DLD1 (cell line): ENCODE measurements around the gene ZNF385B.

Source experiments
- in situ Hi-C: cut with HindIII; loops from 2 replicates; pipeline ENCODE4 v1.10.0; 2017; ENCODE audit warnings: low sequenced_read_pairs

ZNF385B gene

GRCh38 chr2:179856205-179856604 lies 5.2 kb downstream of the ZNF385B start:
- in situ Hi-C loops, result no loop called here

DNA sequence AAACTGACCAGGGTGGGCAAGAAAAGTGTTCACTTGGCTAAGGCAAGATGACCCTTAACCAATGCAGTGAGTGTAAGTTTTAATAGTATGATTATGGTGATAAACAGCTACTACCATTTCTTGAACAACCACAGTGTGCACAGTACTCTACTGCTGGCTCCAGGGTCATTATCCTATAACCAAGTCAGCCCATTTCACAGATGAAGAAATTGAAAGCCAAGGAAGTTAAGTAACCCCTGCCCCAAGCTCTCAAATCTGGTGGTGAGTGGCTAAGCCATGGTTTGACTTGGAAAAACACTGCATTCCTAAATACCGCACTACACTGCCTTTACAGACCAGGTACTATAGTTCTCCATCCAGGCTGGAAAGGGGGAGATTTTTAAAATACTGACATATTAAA lies 5.7 kb downstream of the ZNF385B start:
- in situ Hi-C loops, result no loop called here

DNA sequence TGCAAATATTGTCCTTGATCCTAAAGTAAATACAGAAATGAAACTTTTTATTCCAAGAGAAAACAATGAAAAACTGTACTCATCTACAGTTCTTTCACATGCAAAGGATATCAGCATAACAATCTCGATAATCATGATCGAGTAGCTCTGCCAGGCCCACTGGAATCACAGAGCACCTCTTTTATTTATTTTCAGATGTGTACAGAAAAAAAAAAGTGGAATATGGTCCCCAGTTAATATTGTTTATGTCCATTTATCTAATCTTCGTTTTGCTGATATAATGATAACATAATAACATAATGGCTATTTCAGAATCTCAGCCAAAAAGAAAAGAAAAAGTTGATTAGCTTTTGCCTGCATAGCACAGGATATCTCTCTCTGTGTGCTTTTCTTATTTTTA lies 6.5 kb downstream of the ZNF385B start:
- in situ Hi-C loops, result no loop called here

DNA sequence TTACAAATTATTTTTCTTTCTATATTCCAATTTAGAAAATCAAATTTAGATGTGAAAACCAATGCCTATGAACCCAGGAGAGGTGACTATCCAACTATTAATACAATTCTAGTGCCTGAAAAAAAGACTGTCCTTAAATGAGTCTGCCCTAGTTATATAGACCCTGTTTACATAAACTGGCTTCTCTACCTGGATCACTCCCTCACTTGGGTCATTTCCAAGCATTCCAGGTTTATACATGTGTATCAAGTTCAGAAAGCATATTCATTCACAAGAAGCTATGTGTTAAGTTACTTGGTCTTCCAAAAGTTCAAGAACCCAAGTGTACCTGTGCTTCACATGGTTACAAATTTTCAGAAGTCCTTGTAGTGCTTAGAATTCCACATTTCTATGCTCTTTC lies 8.3 kb downstream of the ZNF385B start:
- in situ Hi-C loops, result no loop called here

DNA sequence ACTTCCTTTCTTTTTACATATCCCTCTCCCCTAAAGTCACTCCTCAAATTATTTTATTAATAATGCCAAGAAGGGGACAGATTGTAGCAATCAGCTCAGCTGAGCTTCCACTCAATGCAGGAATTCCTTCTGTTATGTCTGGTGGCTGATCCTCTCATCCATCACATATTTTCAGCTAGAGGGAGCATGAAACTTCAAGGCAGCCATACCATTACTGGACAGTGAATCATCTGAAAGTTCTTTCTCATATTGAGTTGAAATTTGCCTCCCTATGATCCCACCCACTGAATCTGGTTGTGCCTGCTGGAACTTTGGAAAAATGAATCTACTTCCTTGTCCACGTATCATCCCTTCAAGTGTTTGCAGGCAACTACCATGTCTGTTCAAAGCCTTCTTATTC lies 11.2 kb downstream of the ZNF385B start:
- in situ Hi-C loops, result no loop called here

- in situ Hi-C loops, result no loop called here
Measured at GRCh38 chr2:179849719-179850118, 11.7 kb downstream of the ZNF385B start.

GRCh38 chr2:179843541-179843940 lies 17.9 kb downstream of the ZNF385B start:
- in situ Hi-C loops, result no loop called here

- in situ Hi-C loops, result no loop called here
Measured at GRCh38 chr2:179842498-179843153, 18.8 kb downstream of the ZNF385B start.

- in situ Hi-C loops, result no loop called here
Measured at GRCh38 chr2:179840840-179841239, 20.6 kb downstream of the ZNF385B start.

GRCh38 chr2:179837408-179837807 lies 24.0 kb downstream of the ZNF385B start:
- in situ Hi-C loops, result no loop called here

- in situ Hi-C loops, result no loop called here
Measured at GRCh38 chr2:179830043-179830787, 31.2 kb downstream of the ZNF385B start.

- in situ Hi-C loops, result no loop called here
Measured at GRCh38 chr2:179826297-179826696, 35.1 kb downstream of the ZNF385B start.

DNA sequence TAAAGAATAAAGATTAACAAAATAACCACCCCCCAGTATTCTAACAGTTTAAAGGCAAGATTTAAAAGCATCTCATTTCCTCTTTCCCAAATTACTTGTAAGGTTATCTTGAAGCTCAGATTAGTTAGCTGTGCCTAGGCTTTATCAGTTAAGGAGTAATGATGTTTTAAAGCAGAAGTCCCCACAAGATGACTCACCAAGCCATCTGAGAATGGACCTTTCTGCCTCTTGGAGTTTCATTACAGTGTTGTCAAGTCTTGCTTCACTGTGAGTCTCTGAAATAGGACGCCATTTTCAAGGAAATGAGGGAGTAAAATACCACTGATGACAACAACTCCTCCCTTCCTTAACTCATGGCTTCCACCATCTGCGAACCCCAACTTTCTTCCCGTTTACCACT lies 35.9 kb downstream of the ZNF385B start:
- in situ Hi-C loops, result no loop called here

DNA sequence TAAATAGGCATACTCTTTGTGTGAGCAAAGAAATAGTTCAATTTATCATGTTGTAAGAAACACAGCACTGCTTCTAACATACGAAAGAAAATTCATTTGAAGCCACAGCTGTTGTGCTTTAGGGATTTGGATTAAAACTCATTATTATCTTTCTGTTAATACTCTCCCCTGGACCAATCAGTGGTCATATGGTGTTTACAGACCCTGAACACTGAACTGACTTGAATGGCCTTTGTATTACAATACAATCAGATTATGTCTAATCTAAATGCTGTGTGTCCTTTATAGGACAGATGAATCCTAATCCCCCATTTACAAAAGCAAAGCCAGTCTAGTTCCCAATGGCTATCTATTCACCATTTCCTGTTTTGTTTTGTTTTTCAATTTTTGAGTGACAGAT lies 36.5 kb downstream of the ZNF385B start:
- in situ Hi-C loops, result no loop called here

GRCh38 chr2:179822540-179822939 lies 38.9 kb downstream of the ZNF385B start:
- in situ Hi-C loops, result no loop called here

GRCh38 chr2:179818546-179818945 lies 42.9 kb downstream of the ZNF385B start:
- in situ Hi-C loops, result no loop called here

- in situ Hi-C loops, result no loop called here
Measured at GRCh38 chr2:179817181-179817841, 44.1 kb downstream of the ZNF385B start.

GRCh38 chr2:179814050-179814449 lies 47.4 kb downstream of the ZNF385B start:
- in situ Hi-C loops, result no loop called here

GRCh38 chr2:179812501-179812900 lies 48.9 kb downstream of the ZNF385B start:
- in situ Hi-C loops, result no loop called here

DNA sequence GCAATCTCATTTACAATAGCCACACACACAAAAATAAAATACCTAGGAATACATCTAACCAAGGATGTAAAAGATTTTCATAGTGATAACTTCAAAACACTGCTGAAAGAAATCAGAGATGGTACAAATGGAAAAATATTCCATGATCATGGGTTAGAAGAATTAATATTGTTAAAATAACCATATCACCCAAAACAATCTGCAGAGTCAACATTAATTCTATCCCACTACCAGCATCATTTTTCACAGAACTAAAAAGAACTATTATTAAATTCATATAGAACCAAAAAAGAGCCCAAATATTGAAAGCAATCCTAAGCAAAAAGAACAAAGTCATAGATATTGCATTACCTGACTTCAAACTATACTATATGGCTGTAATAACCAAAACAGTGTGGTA lies 50.4 kb downstream of the ZNF385B start:
- in situ Hi-C loops, result no loop called here

GRCh38 chr2:179809606-179810005 lies 51.8 kb downstream of the ZNF385B start:
- in situ Hi-C loops, result no loop called here

GRCh38 chr2:179805001-179805400 lies 56.4 kb downstream of the ZNF385B start:
- in situ Hi-C loops, result no loop called here
